ENCODE measurements around the gene SESN1.

GRCh38 chr6:108940741-108941140 lies 153.9 kb downstream of the SESN1 start:
- TF ChIP-seq POLR2A (IDR thresholded peaks at IDR 0.05): no peak
- TF ChIP-seq CTCF (IDR thresholded peaks at IDR 0.05): no peak

Data from vagina (tissue), 2 donors.